ENCODE data around the gene FGF18.

The FGF18 gene

DNA sequence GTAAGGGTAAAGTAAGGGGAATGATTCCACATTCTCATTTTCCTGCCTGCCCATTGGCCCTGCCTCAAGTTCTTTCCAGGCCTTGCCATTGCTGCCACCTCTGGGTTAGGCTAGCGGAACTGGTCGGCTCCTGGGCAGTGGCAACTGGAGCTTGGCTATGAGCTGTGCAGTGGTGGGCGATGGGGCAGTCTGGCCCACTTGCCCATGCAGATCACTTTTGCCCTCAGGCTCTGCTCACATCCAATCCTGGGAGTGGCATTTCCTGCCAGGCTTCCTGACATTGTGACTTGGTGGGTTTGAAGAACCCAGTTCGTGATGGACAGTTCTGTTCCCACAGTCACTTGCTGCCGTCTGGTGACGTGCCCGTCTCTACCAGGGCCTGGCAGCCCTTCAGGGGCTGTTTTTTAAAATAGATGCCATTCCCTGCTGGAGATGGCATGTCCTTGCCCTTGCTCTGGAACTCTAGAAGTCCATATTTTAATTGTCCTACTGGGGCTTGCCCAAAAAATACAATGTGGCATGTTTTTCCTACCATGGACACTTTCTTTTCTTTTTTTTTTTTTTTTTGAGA, 86.1 kb downstream of the FGF18 start:
- Histone ChIP-seq H3K4me1 (ENCODE audit: low read depth, poor library complexity, severe bottlenecking) (no peaks in the 10 kb centered on the region), H4K20me1 (ENCODE audit: insufficient read depth) (no peaks in the 10 kb centered on the region), H3K27me3 (ENCODE audit: insufficient read depth, low read depth) (no peaks in the 10 kb centered on the region), H3K9ac (no peak overlapping the region), H3K27ac (no peak overlapping the region), H3K4me2 (no peak overlapping the region), H3K4me3 (IDR thresholded peaks at IDR 0.05; ENCODE audit: insufficient read depth, low read depth, low read length) (no peak overlapping the region), H3K79me2 (ENCODE audit: insufficient read depth, low read depth) (no peaks in the 10 kb centered on the region), H3K36me3 (ENCODE audit: insufficient read depth) (no peaks in the 10 kb centered on the region), H2AFZ (ENCODE audit: low read depth) (no peak overlapping the region)
- TF ChIP-seq, protein P1, sequence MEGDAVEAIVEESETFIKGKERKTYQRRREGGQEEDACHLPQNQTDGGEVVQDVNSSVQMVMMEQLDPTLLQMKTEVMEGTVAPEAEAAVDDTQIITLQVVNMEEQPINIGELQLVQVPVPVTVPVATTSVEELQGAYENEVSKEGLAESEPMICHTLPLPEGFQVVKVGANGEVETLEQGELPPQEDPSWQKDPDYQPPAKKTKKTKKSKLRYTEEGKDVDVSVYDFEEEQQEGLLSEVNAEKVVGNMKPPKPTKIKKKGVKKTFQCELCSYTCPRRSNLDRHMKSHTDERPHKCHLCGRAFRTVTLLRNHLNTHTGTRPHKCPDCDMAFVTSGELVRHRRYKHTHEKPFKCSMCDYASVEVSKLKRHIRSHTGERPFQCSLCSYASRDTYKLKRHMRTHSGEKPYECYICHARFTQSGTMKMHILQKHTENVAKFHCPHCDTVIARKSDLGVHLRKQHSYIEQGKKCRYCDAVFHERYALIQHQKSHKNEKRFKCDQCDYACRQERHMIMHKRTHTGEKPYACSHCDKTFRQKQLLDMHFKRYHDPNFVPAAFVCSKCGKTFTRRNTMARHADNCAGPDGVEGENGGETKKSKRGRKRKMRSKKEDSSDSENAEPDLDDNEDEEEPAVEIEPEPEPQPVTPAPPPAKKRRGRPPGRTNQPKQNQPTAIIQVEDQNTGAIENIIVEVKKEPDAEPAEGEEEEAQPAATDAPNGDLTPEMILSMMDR (conservative IDR thresholded peaks at IDR 0.05; ENCODE audit: low read depth, low read length), result no peak

DNA sequence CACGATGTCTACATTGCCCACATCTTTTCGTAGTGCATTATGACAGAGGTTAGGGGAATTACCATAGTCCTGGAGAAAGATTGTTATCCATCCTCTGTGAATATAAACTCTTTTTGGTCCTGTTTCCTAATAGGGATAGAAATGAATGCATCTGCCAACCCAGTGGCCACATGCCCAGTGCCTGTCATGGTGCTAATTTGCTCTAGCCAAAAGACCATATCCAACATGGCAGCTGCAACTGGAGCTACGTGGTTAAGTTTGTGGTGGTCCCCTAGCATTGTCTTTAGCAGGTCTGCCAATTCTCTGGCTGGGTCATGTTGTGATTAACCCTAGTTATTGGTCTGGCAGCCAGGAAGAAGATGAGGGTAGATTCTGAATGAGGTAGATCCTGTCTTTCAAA, 87.5 kb downstream of the FGF18 start:
- Histone ChIP-seq H3K36me3 (ENCODE audit: insufficient read depth) (no peaks in the 10 kb centered on the region), H3K4me2 (no peak overlapping the region), H3K9ac (no peak overlapping the region), H3K4me1 (ENCODE audit: low read depth, poor library complexity, severe bottlenecking) (no peaks in the 10 kb centered on the region), H4K20me1 (ENCODE audit: insufficient read depth) (no peaks in the 10 kb centered on the region), H3K27ac (no peak overlapping the region), H3K79me2 (ENCODE audit: insufficient read depth, low read depth) (no peaks in the 10 kb centered on the region), H3K27me3 (ENCODE audit: insufficient read depth, low read depth) (no peaks in the 10 kb centered on the region), H3K4me3 (IDR thresholded peaks at IDR 0.05; ENCODE audit: insufficient read depth, low read depth, low read length) (no peak overlapping the region), H2AFZ (ENCODE audit: low read depth) (no peak overlapping the region)
- TF ChIP-seq, protein P1 (conservative IDR thresholded peaks at IDR 0.05; ENCODE audit: low read depth, low read length), result no peak

Measured in KMS-11 (cell line).